BJ (cell line): ENCODE results near the gene RGS11. TPM values are rescaled to one million over a fixed set of nuclear protein-coding genes. Genes with fewer than 3 reads are reported as not detected.

Experiments
- CTCF ChIA-PET: fragments of 350-600 bp; formaldehyde crosslinking; extraction: SDS; loops from one replicate; lab custom pipeline; 2021; ENCODE audit warnings: antibody characterized with exemption, inconsistent platforms; lab: Yijun Ruan, JAX
- POLR2A ChIA-PET: fragments of 300-600 bp; sonication (Branson Sonifier 250); formaldehyde crosslinking; extraction: SDS; loops from one replicate; lab custom pipeline; 2021; ENCODE audit warnings: antibody characterized with exemption; lab: Charles Lee
- DNase-seq: peaks from one replicate; pipeline ENCODE4 v3.0.0-alpha.2; 2011; ENCODE audit warnings: low read depth
- H3K27me3 ChIP-seq: 2 replicates; pipeline ENCODE4 v1.6.0; 2011; ENCODE audit warnings: low read length; ENCODE audit not compliant: control insufficient read depth, insufficient read depth
- H3K36me3 ChIP-seq: 2 replicates; pipeline ENCODE4 v1.5.1; 2011; ENCODE audit warnings: low read length; ENCODE audit not compliant: control insufficient read depth, insufficient read depth
- H3K4me3 ChIP-seq: 2 replicates; pipeline ENCODE4 v1.5.1; 2011; ENCODE audit warnings: low read depth, mild to moderate bottlenecking, control low read depth, low read length
- CTCF ChIP-seq: IDR thresholded peaks from 2 replicates; pipeline ENCODE4 v1.5.1; 2011; ENCODE audit warnings: low read depth, mild to moderate bottlenecking, control low read depth, inconsistent platforms, low read length, moderate library complexity; ENCODE audit not compliant: insufficient read depth
- polyA plus RNA-seq: library from polyadenylated mRNA; depleted of rRNA; stranded (reverse); fragments of >200 nt; gene quantifications from 2 replicates; pipeline ENCODE4 v1.2.3, GENCODE V29; 2011

The RGS11 gene
- polyA plus RNA-seq, 1 experiment = 2.2 TPM

GRCh38 chr16:314351-314750 lies 38.6 kb upstream of the RGS11 start:
- DNase-seq = no peak
- H3K4me3 ChIP-seq = no peak overlapping the region
- CTCF ChIA-PET = interaction anchor here (0.9 kb wide), 1 partner anchor 47 kb away, joined by 3 read pairs; no protein-coding TSS in a partner anchor
- H3K27me3 ChIP-seq = no peaks in the 10 kb centered on the region
- POLR2A ChIA-PET = no interaction called here
- TF ChIP-seq CTCF = no peak
- peaks cover 30% of the 10 kb centered on the region for H3K36me3 ChIP-seq

- no peak for TF ChIP-seq CTCF
- Histone ChIP-seq H3K36me3 (peaks cover 34% of the 10 kb centered on the region), H3K27me3 (no peaks in the 10 kb centered on the region), H3K4me3 (no peak overlapping the region)
- CTCF ChIA-PET = no interaction called here
- POLR2A ChIA-PET = no interaction called here
- DNase-seq = no peak
Observed at GRCh38 chr16:311725-312124, 36.0 kb upstream of the RGS11 start.

GRCh38 chr16:309476-309875 lies 33.7 kb upstream of the RGS11 start:
- no peak for TF ChIP-seq CTCF
- Histone ChIP-seq H3K4me3 (no peak overlapping the region), H3K27me3 (no peaks in the 10 kb centered on the region), H3K36me3 (peaks cover 35% of the 10 kb centered on the region)
- no peak for DNase-seq
- ChIA-PET CTCF (interaction anchor here (1.0 kb wide), 1 partner anchor 28 kb away, joined by 3 read pairs; no protein-coding TSS in a partner anchor), POLR2A (no interaction called here)

- TF ChIP-seq CTCF = no peak
- ChIA-PET POLR2A (no interaction called here), CTCF (no interaction called here)
- Histone ChIP-seq H3K27me3 (no peaks in the 10 kb centered on the region), H3K36me3 (peaks cover 26% of the 10 kb centered on the region), H3K4me3 (no peak overlapping the region)
- no peak for DNase-seq
Observed at GRCh38 chr16:307691-308312, 32.1 kb upstream of the RGS11 start.

GRCh38 chr16:306911-307370 lies 31.2 kb upstream of the RGS11 start:
- H3K27me3 ChIP-seq = no peaks in the 10 kb centered on the region
- ChIA-PET POLR2A (no interaction called here), CTCF (no interaction called here)
- no peak for TF ChIP-seq CTCF
- H3K36me3 ChIP-seq = peaks cover 27% of the 10 kb centered on the region
- no peak for DNase-seq
- no peak overlapping the region for H3K4me3 ChIP-seq
